ENCODE data around the gene MB21D2. TPM values are rescaled to one million over a fixed set of nuclear protein-coding genes. Genes with fewer than 3 reads are reported as not detected.

MB21D2 gene
- total RNA-seq, 1 experiment from 2014 or later = 2.8 TPM

DNA sequence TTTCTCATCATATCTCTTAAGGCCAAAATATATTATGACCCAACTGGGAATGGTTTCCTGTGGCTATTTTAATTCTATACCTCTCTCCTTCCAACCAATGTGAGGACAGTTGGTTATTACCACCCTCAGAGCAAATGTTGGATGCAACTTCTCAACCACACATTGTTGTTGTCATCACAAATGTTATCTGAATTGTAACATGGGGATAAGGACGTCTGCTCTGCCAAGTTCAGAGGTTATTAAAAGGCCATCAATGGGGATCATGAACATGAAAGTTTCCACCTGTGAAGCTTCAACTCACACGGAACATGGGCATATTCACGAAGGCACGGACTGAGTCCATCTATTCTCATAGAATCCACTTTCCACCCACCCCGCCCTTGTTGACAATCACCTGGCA lies 46.8 kb downstream of the MB21D2 start:
- Histone ChIP-seq H4K20me1 (ENCODE audit: insufficient read depth) (no peaks in the 10 kb centered on the region), H3K4me3 (replicated peaks in 1 of 2; ENCODE audit: low read depth in 1 of 2, low read length in 2 of 2) (no peak overlapping the region), H3K9me3 (ENCODE audit: control insufficient read depth in 1 of 2, insufficient read depth in 1 of 2, low read depth in 1 of 2, low read length in 2 of 2) (no peaks in the 10 kb centered on the region), H3K4me2 (ENCODE audit: low read length) (no peak overlapping the region), H3K27me3 (ENCODE audit: insufficient read depth, low read length) (no peaks in the 10 kb centered on the region), H2AFZ (ENCODE audit: low read depth, low read length, poor library complexity, severe bottlenecking) (no peak overlapping the region), H3K27ac (ENCODE audit: low read depth, low read length) (no peak overlapping the region), H3K9ac (ENCODE audit: low read length) (no peak overlapping the region), H3K79me2 (ENCODE audit: insufficient read depth, low read length) (no peaks in the 10 kb centered on the region), H3K36me3 (ENCODE audit: control insufficient read depth in 1 of 2, insufficient read depth in 2 of 2, low read length in 2 of 2) (no peaks in the 10 kb centered on the region), H3K4me1 (ENCODE audit: control insufficient read depth in 1 of 2, insufficient read depth in 2 of 2, low read length in 2 of 2) (no peaks in the 10 kb centered on the region), H3K9me2 (ENCODE audit: insufficient read depth) (no peaks in the 10 kb centered on the region)
- ATAC-seq (no peak), DNase-seq (ENCODE audit: low read depth, low spot score) (no peak)
- BruUV-seq (replicated peaks) = no TSS peak
- CTCF ChIA-PET = no interaction called here
- POLR2A ChIA-PET = no interaction called here
- intact Hi-C loops (cut with micrococcal nuclease) = no loop called here
- no peak for TF ChIP-seq TCF7L2 (IDR thresholded peaks at IDR 0.05; ENCODE audit: borderline replicate concordance, extremely low read depth, insufficient read depth, insufficient read length)
- no peak for TF ChIP-seq CEBPB (IDR thresholded peaks at IDR 0.05; ENCODE audit: low read depth)
- no peak for TF ChIP-seq ZFX (IDR thresholded peaks at IDR 0.05)
- TF ChIP-seq, protein P1, sequence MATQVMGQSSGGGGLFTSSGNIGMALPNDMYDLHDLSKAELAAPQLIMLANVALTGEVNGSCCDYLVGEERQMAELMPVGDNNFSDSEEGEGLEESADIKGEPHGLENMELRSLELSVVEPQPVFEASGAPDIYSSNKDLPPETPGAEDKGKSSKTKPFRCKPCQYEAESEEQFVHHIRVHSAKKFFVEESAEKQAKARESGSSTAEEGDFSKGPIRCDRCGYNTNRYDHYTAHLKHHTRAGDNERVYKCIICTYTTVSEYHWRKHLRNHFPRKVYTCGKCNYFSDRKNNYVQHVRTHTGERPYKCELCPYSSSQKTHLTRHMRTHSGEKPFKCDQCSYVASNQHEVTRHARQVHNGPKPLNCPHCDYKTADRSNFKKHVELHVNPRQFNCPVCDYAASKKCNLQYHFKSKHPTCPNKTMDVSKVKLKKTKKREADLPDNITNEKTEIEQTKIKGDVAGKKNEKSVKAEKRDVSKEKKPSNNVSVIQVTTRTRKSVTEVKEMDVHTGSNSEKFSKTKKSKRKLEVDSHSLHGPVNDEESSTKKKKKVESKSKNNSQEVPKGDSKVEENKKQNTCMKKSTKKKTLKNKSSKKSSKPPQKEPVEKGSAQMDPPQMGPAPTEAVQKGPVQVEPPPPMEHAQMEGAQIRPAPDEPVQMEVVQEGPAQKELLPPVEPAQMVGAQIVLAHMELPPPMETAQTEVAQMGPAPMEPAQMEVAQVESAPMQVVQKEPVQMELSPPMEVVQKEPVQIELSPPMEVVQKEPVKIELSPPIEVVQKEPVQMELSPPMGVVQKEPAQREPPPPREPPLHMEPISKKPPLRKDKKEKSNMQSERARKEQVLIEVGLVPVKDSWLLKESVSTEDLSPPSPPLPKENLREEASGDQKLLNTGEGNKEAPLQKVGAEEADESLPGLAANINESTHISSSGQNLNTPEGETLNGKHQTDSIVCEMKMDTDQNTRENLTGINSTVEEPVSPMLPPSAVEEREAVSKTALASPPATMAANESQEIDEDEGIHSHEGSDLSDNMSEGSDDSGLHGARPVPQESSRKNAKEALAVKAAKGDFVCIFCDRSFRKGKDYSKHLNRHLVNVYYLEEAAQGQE (IDR thresholded peaks at IDR 0.05; ENCODE audit: low read depth) = no peak
- TF ChIP-seq JUND (IDR thresholded peaks at IDR 0.05) = no peak
- TF ChIP-seq RAD21 (IDR thresholded peaks at IDR 0.05; ENCODE audit: low read depth) = no peak
- RAD21 ChIA-PET (ENCODE audit: low non-redundant PET in 1 of 2, low total read pairs in 2 of 2, uncharacterized antibody in 2 of 2, unreplicated experiment in 2 of 2) = no interaction called here

All from HCT116 (cell line).